GM18858 (cell line): ENCODE measurements around the gene RBM23.
"Not testable (repeated sequence)": the region's sequence is repeated elsewhere in the genome, so short reads cannot be mapped to it uniquely, and the experiment has no call there.

Experiments
- ATAC-seq: cut with Tn5 transposase; IDR thresholded peaks from one replicate; pipeline ENCODE4 v1.9.1; 2021; ENCODE audit not compliant: unreplicated experiment

RBM23 gene

GRCh38 chr14:22918804-22919600 lies at the start of gene RBM23:
RBM23 (minus strand) TSS chr14:22919149.
- ATAC-seq, result peak; percentile 82

GRCh38 chr14:22966783-22967269 lies 47.9 kb upstream of the RBM23 start:
- ATAC-seq, result no peak

GRCh38 chr14:22965916-22966782 lies 47.2 kb upstream of the RBM23 start:
- ATAC-seq, result not testable (repeated sequence)

DNA sequence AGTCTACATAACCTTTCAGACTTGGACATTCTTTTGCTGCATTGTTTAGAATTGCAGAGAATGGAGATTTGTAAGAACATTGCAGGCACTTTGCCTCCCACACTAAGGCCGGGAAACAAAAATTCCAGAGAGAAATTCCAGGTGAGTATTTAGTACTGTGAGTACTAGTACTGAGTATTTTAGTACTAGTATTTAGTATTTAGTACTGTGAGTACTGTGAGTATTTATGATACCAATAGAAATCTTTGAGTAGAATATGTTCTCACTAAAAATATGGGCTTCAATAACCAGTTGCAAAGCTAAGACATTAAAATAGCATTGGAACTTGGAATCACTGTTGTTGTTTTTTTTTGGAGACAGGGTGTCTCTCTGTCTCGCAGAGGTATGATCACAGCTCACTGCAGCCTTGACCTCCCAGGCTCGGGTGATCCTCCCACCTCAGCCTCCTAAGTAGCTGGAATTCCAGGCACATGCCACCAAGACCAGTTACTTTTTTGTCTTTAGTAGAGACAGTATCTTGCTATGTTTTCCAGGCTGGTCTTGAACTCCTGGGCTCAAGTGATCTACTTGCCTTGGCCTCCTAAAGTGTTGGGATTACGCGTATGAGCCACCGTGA lies 43.2 kb upstream of the RBM23 start:
- no peak for ATAC-seq

- no peak for ATAC-seq
Measured at GRCh38 chr14:22955702-22956569, 37.0 kb upstream of the RBM23 start.

- ATAC-seq, result no peak
Measured at GRCh38 chr14:22952418-22952817, 33.5 kb upstream of the RBM23 start.

DNA sequence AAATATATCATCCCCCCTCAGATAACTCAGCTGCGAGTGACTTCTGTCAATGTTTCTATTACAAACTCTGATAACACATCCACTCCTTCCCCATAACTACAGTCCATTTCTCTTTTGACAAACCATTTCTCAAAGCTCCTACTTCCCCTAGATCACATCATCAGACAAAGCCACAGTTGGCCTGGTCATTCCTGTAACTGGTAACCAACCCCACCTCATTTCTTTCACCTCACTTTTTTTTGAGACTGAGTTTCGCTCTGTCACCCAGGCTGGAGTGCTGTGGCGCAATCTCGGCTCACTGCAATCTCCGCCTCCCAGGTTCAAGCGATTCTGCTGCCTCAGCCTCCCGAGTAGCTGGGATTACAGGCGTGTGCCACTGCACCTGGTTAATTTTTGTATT lies 32.8 kb upstream of the RBM23 start:
- not testable (repeated sequence) for ATAC-seq

GRCh38 chr14:22945642-22946041 lies 26.7 kb upstream of the RBM23 start:
- ATAC-seq, result no peak

DNA sequence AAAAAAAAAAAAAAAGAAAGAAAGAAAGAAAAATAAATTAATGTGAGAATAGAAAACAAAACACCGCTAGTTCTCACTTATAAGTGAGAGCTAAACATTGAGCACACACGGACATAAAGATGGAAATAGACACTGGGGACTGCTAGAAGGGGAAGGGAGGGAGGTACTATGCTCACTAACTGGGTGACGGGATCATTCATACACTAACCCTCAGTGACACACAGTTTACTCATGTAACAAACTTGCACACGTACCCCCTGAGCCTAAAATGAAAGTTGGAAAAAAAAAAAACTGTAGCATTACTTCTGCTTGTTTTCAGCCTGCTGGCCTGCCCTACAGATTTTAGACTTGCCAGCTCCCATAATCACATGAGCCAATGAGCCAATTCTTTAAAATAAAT lies 20.7 kb upstream of the RBM23 start:
- ATAC-seq, result no peak

DNA sequence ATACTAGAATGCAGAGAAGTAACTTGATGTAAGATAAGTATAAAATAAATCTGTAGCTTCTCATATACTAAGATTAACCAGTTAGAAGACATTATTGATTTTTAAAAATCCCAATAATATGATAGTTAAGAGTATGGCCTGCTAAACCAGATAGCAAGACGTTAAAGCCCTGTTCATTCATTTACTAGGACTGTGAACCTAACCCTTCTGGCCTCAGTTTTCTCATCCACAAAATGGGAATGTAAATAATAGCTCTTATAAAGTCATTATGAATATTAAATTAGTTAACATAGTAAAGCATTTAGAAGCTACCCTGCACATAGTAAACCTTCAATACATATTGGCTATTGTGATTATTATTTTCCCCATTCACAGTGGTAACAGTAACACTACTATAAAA lies 16.2 kb upstream of the RBM23 start:
- no peak for ATAC-seq

GRCh38 chr14:22932146-22932545 lies 13.2 kb upstream of the RBM23 start:
- ATAC-seq, result no peak

DNA sequence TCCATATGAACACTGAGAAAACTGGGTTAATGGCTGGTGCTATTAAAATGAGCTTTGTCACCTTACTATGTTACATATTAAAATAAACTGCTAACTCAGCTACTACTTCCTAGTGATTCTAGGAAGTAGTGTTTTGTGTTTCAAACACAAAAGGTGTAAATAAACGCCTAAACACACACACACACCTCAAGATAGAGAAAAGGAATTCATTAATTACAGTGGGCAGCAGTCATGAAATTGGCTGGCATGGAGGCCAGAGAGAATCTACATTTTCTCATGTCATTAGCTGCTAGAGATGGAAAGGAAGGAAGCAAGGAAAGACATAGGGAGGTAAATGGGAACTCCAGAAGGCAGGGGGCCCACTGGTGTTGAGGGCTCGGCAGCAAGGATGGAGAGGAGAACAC lies 11.0 kb upstream of the RBM23 start:
- ATAC-seq, result no peak

- ATAC-seq, result peak; percentile 86
Measured at GRCh38 chr14:22929104-22929960, 10.4 kb upstream of the RBM23 start, which contains the start of gene PRMT5. PRMT5 (minus strand) TSS chr14:22929376; CDS start chr14:22929361, 15 bp downstream.

DNA sequence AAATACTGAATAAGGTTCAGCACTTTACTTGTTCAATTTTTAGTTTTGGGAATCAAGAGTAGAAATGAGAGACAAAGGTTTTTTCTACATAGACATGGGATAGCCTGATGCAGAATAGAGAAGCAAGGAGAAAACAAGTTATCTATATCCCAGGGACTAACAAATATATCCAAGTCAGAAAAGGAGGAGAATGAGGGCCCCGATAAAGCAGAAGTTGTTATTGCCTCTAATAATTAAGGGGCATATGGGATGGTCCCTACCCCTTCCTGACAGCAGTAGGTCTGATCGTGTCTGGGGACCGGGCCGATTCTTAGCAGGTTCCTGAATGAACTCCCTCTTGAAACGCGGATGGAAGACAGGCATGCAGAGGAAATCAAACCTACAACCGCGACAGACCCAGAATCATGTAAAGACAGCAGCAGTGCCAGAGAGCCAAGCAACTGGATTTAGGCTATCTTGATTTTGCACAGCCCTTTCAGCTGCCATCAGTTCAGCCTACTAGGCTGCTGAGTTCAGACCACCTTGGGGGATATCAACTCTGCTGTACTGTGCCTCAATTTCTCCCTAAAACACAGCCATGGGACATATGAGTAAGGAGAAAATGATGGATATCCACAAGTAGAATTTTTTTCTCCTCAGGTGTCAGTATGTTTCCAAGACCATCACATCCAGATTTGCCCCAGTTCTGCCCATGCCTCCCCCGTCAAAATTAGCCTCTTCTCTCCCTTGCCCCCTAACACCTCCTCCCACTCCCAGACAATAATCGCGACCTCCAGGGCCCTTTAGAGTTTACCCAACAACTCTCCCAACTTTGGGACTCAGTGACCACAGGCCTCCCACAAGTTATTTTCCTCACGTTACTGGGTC lies 9.5 kb upstream of the RBM23 start:
- ATAC-seq, result no peak

GRCh38 chr14:22926316-22926715 lies 7.4 kb upstream of the RBM23 start:
- no peak for ATAC-seq

- no peak for ATAC-seq
Measured at GRCh38 chr14:22925513-22925912, 6.6 kb upstream of the RBM23 start.

GRCh38 chr14:22923746-22924145 lies 4.8 kb upstream of the RBM23 start:
- ATAC-seq, result no peak

- ATAC-seq, result no peak
Measured at GRCh38 chr14:22922294-22922693, 3.3 kb upstream of the RBM23 start.

GRCh38 chr14:22920697-22921096 lies 1.7 kb upstream of the RBM23 start:
- no peak for ATAC-seq
